ENCODE data around the gene CTAG2.
"Not testable (repeated sequence)": the region's sequence is repeated elsewhere in the genome, so short reads cannot be mapped to it uniquely, and the experiment has no call there.

Gene CTAG2

DNA sequence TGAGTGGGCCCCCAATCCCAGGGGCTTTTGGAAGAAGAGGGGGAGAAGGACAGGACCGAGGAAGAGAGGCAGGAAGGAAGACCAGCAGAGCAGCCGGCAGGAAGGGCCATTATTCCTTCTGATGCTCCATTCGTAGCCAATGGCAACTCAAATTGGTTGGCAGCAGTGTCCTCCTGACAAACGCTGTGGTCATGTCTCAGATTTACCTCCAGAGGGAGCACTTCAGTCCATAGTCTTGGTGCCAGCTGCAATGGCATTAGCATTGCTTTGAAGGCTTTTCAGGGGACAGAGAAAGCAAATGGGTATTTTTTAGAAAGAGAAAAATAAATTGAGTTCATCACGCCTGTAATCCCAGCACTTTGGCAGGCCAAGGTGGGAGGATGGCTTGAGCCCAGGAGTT, 24.4 kb downstream of the CTAG2 start:
- H3K27me3 Mint-ChIP-seq; H3K4me3 Mint-ChIP-seq; ATAC-seq (ENCODE audit: low read depth); H3K36me3 Mint-ChIP-seq; H3K27ac Mint-ChIP-seq; DNase-seq (ENCODE audit: low spot score in 2 of 2); H3K4me1 Mint-ChIP-seq; H3K9me3 Mint-ChIP-seq: not testable (repeated sequence)

DNA sequence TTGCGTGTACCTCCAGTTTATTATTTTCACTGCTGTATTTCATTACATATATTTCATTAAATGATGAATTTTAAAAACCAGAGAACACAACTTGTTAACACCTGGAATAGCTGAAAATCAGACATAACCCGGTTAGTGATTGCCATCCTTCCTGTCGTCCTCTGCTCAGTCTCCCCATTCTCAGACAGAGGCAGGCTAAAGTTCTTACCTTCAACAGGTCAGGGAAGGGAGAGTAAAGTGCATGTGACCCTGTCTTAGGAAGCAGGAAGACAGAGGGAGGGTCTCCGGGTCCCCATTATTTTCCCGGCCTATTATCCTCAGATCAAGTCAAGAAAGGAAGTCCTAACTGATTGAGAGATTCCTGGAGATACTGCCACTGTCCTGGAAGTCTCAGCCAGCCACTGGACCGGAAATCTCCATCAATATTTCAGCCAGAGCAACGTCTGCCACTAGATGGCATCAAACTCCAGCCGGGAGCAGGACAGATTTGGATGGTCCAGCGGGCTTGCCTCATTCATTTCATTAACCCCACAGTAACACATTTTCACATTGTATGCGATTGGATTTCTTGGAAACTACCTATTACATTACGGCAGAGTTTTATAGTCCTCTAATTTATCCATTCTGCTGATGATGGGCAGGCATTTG, 32.5 kb downstream of the CTAG2 start:
- DNase-seq (ENCODE audit: low spot score in 2 of 2); H3K4me1 Mint-ChIP-seq; H3K9me3 Mint-ChIP-seq; H3K27me3 Mint-ChIP-seq; H3K27ac Mint-ChIP-seq; ATAC-seq (ENCODE audit: low read depth); H3K36me3 Mint-ChIP-seq; H3K4me3 Mint-ChIP-seq: not testable (repeated sequence)

DNA sequence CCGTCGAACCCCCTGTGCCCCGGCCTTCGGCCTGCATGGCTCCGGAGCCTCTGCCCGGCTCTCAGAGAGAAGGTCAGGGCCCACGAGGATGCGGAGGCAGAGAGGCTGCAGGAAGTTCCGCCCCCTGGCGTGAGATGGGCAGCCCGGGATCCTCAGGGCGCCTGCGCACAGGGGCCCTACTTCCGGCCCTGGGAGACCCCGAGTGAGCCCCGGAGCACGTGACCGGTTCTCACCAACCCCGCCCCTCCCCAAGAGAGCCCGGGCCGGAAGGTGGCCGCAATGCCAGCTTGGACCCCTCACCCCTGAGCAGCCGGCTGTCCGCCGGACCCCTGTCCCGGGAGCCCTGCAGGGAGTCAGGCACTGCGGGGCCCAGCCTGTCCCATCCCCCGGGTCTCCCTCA, 34.2 kb downstream of the CTAG2 start, which contains the start of gene CTAG1B:
Gene CTAG1B, minus strand, starts transcription at position 101 of the 400 bp plus-strand sequence. Its CDS starts 64 bp downstream, at position 37.
- H3K27me3 Mint-ChIP-seq; DNase-seq (ENCODE audit: low spot score in 2 of 2); H3K4me1 Mint-ChIP-seq; H3K27ac Mint-ChIP-seq; H3K36me3 Mint-ChIP-seq; ATAC-seq (ENCODE audit: low read depth); H3K4me3 Mint-ChIP-seq; H3K9me3 Mint-ChIP-seq: not testable (repeated sequence)

DNA sequence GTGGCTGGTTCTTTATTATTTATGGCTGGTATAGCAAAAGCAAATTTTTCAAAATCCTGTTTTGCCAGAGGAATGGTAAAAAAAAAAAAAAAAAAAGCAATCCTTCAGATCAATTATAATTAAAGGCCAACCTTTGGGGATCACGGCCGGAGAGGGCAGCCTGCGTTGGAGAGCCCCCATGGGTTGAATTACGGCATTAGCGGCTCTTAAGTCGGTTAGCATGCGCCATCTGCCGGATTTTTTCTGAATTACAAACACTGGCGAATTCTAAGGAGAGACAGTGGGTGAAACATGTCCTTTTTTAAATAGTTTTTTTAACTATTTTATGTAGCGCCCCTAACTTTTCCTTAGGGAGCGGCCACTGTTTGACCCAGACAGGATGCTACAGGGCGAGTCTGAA, 39.8 kb downstream of the CTAG2 start:
- not testable (repeated sequence) for H3K36me3 Mint-ChIP-seq; H3K4me3 Mint-ChIP-seq; DNase-seq (ENCODE audit: low spot score in 2 of 2); H3K4me1 Mint-ChIP-seq; H3K27ac Mint-ChIP-seq; H3K9me3 Mint-ChIP-seq; ATAC-seq (ENCODE audit: low read depth); H3K27me3 Mint-ChIP-seq

DNA sequence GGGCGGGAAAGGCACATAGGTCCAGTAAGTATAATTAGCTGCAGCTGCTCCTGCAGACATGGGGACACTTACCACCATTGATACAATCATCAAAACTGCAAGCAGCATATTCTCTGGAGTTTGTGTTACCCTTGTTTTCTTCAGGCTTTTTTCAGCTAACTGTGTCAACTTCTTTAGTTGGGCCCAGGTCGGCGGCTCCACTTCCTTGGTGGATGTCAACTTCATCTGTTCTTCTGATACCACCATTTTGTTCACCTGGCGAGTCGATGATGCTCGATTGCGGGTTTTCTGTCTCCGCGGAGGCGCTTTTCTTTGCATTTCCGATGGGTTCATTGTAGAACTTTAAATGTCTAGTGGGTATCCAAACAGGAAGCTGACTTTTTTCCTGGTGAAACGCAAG, 42.2 kb downstream of the CTAG2 start:
- H3K27ac Mint-ChIP-seq; H3K36me3 Mint-ChIP-seq; H3K4me3 Mint-ChIP-seq; ATAC-seq (ENCODE audit: low read depth); H3K9me3 Mint-ChIP-seq; DNase-seq (ENCODE audit: low spot score in 2 of 2); H3K4me1 Mint-ChIP-seq; H3K27me3 Mint-ChIP-seq: not testable (repeated sequence)

DNA sequence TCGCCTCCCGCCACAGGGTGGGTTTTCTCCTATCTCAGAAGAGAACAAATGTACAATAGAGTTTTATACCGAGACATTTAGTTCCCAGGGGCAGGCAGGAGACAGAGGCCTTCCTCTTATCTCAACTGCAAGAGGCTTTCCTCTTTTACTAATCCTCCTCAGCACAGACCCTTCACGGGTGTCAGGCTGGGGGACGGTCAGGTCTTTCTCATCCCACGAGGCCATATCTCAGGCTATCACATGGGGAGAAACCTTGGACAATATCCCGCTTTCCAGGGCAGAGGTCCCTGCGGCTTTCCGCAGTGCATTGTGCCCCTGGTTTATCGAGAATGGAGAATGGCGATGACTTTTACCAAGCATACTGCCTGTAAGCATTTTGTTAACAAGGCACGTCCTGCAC, 44.6 kb downstream of the CTAG2 start:
- not testable (repeated sequence) for H3K9me3 Mint-ChIP-seq

DNA sequence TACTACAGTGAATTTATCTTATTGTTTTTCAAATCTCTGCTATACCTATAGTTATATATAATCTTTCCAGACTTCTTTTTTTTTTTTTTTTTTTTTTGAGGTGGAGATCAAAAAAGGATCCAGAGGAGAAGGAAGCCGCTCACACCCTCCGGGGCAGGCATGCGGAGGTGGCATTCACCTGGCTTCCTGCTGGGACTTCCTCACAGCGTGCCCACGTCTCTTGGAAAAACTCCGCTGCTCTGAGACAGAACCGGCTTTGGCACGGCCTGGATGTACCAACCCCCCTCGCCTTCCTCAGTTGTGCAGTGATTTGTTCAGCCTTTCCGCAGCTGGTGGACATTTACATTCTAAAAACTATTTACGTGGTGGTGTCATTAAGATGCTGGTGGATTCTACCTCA, 45.4 kb downstream of the CTAG2 start:
- not testable (repeated sequence) for H3K4me1 Mint-ChIP-seq; H3K4me3 Mint-ChIP-seq; H3K27ac Mint-ChIP-seq; H3K27me3 Mint-ChIP-seq; H3K36me3 Mint-ChIP-seq; DNase-seq (ENCODE audit: low spot score in 2 of 2); H3K9me3 Mint-ChIP-seq; ATAC-seq (ENCODE audit: low read depth)

More for the DNA sequence above, 44.6 kb downstream of the CTAG2 start:
- not testable (repeated sequence) for DNase-seq (ENCODE audit: low spot score in 2 of 2); ATAC-seq (ENCODE audit: low read depth); H3K27ac Mint-ChIP-seq; H3K4me3 Mint-ChIP-seq; H3K4me1 Mint-ChIP-seq; H3K36me3 Mint-ChIP-seq; H3K27me3 Mint-ChIP-seq

DNA sequence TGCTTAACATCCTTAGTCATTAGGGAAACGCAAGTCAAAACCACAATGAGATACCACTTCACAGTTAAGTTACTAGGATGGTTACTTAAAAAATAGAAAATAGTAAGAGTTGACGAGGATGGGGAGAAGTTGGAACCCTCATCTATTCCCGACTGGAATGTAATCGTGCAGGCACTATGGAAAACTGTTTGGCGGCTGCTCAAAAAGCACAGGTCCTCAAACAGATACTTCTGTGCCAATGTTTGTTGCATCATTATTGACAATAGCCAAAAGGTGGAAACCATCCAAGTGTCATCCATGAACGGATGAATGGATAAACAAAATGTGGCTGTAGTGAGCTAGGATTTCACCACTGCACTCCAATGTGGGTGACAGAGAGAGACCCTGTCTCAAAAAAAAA, 46.0 kb downstream of the CTAG2 start:
- no peak for DNase-seq (ENCODE audit: low spot score in 2 of 2)
- Mint-ChIP-seq H3K27me3 (peaks cover 5% of the 10 kb centered on the region), H3K27ac (no peak overlapping the region), H3K36me3 (no peaks in the 10 kb centered on the region), H3K4me1 (no peaks in the 10 kb centered on the region), H3K9me3 (no peaks in the 10 kb centered on the region), H3K4me3 (no peak overlapping the region)
- ATAC-seq (ENCODE audit: low read depth), result no peak

DNA sequence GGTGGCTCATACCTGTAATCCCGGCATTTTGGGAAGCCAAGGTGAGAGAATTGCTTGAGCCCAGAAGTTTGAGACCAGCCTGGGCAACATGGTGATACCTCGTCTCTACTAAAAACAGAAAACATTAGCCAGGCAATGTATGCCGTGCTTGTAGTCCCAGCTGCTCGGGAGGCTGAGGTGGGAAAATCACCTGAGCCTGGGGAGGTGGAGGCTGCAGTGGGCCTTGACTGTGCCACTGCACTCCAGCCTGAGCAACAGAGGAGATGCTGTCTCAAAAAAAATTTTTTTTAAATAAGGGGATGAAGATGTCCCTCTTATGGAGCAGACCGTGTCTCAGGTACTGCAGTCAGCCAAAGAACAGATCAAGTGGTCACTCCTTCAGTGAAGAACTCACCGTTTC, 47.8 kb downstream of the CTAG2 start:
- no peak for ATAC-seq (ENCODE audit: low read depth)
- Mint-ChIP-seq H3K9me3 (no peaks in the 10 kb centered on the region), H3K4me1 (no peaks in the 10 kb centered on the region), H3K4me3 (no peak overlapping the region), H3K27ac (no peak overlapping the region), H3K27me3 (peaks cover 9% of the 10 kb centered on the region), H3K36me3 (no peaks in the 10 kb centered on the region)
- DNase-seq (ENCODE audit: low spot score in 2 of 2), result no peak

DNA sequence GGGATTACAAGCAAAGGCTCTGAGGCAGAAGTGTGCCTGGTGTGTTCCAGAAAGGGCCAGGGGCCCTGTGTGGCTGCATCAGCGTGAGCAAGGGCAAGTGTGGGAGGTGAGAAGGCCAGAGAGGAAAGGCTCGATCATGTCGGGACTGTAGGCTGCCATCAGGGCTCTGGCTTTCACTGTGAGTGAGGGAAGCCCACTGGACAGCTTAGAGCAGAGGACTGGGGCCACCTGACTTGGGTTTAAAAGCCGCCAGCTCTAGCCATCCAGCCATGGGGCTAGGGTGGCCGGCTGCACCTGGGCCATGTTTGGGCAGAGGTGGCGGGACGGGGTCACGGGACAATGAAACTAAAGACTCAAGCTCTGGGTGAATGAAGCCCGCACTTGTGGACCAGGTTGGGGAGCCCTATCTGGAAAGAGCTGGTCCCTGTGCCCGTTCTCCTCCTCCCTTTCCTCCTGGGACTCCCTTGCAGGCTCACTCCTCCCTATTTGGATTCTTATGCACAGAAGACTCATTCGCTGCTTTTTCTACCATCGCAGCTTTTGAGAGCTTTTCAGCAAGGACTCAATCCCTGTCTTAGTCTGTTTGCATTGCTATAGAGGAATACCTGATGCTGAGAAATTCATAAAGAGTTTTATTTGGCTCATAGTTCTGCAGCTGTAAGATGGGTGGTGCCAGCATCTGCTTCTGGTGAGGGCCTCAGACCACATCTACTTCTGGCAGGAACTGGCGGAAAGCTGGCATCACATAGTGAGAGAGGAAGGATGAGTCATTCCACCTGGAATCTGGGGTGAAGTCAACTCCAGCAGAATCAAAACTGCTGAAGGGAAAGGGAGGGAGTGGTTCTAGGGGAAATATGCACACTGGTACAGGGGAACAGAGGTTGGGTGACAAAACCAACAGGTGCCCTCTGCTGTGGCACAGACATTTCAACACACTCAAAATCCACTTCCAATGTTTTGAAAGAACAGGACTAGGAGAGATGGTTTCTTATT, 49.6 kb downstream of the CTAG2 start:
- no peak overlapping the region for H3K4me3 Mint-ChIP-seq
- DNase-seq (ENCODE audit: low spot score in 2 of 2) (no peak), ATAC-seq (ENCODE audit: low read depth) (no peak)
- no peaks in the 10 kb centered on the region for H3K36me3 Mint-ChIP-seq
- H3K4me1 Mint-ChIP-seq, result no peaks in the 10 kb centered on the region
- H3K27ac Mint-ChIP-seq, result no peak overlapping the region
- H3K27me3 Mint-ChIP-seq, result peaks cover 11% of the 10 kb centered on the region
- H3K9me3 Mint-ChIP-seq, result no peaks in the 10 kb centered on the region

DNA sequence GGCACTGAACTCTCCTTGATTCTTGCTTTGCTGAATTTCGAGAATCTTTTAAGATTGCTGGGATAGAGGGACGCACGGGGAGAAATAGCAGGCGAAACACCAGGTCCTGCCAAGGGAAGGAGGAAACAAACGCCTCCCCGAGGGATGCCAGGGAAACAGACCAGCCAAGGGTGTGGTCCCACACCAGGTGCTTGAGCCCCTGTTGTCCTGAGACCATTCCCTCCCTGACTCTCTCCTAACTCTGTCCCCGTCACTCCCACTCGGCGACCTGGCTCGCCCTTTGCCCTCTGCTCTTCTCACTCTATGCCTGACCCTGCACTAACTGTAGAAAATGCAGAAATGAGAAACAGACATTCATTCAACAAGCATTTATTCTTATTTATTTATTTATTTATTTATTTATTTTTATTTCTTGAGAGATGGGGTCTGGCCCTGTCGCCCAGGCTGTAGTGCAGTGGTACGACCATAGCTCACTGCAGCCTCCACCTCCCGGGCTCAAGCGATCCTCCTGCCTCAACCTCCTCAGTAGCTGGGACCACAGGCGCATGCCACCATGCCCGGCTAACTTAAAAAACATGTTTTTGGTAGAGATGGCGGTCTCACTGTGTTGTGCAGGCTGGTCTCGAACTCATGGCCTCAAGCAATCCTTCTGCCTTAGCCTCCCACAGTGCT, 50.5 kb downstream of the CTAG2 start:
- peaks cover 11% of the 10 kb centered on the region for H3K27me3 Mint-ChIP-seq
- no peaks in the 10 kb centered on the region for H3K4me1 Mint-ChIP-seq
- ATAC-seq (ENCODE audit: low read depth), result no peak
- DNase-seq (ENCODE audit: low spot score in 2 of 2), result no peak
- no peak overlapping the region for H3K4me3 Mint-ChIP-seq
- H3K27ac Mint-ChIP-seq, result no peak overlapping the region
- no peaks in the 10 kb centered on the region for H3K9me3 Mint-ChIP-seq
- H3K36me3 Mint-ChIP-seq, result no peaks in the 10 kb centered on the region

DNA sequence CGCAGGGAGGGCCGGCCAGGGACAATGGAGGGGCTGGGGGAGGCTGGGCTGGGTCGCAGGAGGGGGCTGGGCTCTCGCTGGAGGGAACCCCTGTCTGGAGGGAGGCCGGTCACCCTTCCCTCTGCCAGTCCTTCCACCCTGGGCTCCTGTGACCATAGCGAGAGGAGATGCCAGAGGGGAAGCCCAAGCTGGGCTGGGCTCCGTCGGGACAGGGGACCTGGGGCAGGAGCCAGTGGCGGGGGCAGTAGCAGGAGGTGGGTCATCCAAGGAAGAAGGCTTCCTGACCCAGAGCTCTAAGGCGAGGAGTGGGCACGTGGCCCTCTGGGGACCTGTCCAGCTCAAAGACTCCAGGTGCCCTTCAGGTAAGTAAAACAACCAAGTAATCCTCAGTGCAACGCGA, 51.2 kb downstream of the CTAG2 start:
- DNase-seq (ENCODE audit: low spot score in 2 of 2) (no peak), ATAC-seq (ENCODE audit: low read depth) (no peak)
- Mint-ChIP-seq H3K4me3 (no peak overlapping the region), H3K9me3 (no peaks in the 10 kb centered on the region), H3K4me1 (no peaks in the 10 kb centered on the region), H3K27ac (no peak overlapping the region), H3K36me3 (no peaks in the 10 kb centered on the region), H3K27me3 (peaks cover 12% of the 10 kb centered on the region)
